K562 (cell line): ENCODE results near the gene TMEM217. TPM values are rescaled to one million over a fixed set of nuclear protein-coding genes. Genes with fewer than 3 reads are reported as not detected.

Source experiments
- ARID2 ChIP-seq: fragments of 450-650 bp; IDR thresholded peaks from 2 replicates; pipeline ENCODE4 v1.6.1; 2017; ENCODE audit warnings: antibody characterized with exemption, mild to moderate bottlenecking
- ETS1 ChIP-seq: conservative IDR thresholded peaks from 2 replicates; pipeline ENCODE4 v1.6.1; 2011; ENCODE audit warnings: low read depth, mild to moderate bottlenecking, low read length; ENCODE audit not compliant: control insufficient read depth
- EWSR1 ChIP-seq: fragments of 450-650 bp; IDR thresholded peaks from 2 replicates; pipeline ENCODE4 v1.6.1; 2018; ENCODE audit warnings: borderline replicate concordance, mild to moderate bottlenecking, low read depth, moderate library complexity; ENCODE audit not compliant: partially characterized antibody
- FOXA1 ChIP-seq: fragments of 450-650 bp; IDR thresholded peaks from 2 replicates; pipeline ENCODE4 v1.6.1; 2016; ENCODE audit warnings: mild to moderate bottlenecking, borderline replicate concordance
- KLF10 ChIP-seq: fragments of 250-450 bp; sonication (Bioruptor Pico); IDR thresholded peaks from 2 replicates; pipeline ENCODE4 v1.6.1; 2021; ENCODE audit warnings: matching md5 sums
- MCM7 ChIP-seq, 2 experiments: fragments of 450-650 bp; IDR thresholded peaks; 2 replicates each; pipeline ENCODE4 v1.6.1; 2016 to 2018
- MIER1 ChIP-seq: fragments of 450-650 bp; IDR thresholded peaks from 2 replicates; pipeline ENCODE4 v1.6.1; 2016; ENCODE audit warnings: antibody characterized with exemption, mild to moderate bottlenecking, low read depth
- NR1H2 ChIP-seq: sonication (generic); formaldehyde crosslinking; IDR thresholded peaks from 2 replicates; pipeline ENCODE4 v1.4.0; 2020; ENCODE audit warnings: mild to moderate bottlenecking, missing genetic modification reagents
- POLR2H ChIP-seq: IDR thresholded peaks from 2 replicates; pipeline ENCODE4 v1.6.1; 2016; ENCODE audit warnings: missing genetic modification characterization, low read depth, mild to moderate bottlenecking, control low read depth, missing compliant biosample characterization, moderate library complexity
- RBM15 ChIP-seq: fragments of 200-400 bp; formaldehyde crosslinking; IDR thresholded peaks from 2 replicates; pipeline ENCODE4 v1.6.1; 2018; ENCODE audit warnings: mild to moderate bottlenecking, low read length, moderate library complexity; ENCODE audit not compliant: insufficient read depth
- SMAD4 ChIP-seq: fragments of 250-450 bp; sonication (Bioruptor Pico); conservative IDR thresholded peaks from 2 replicates; pipeline ENCODE4 v1.8.0; 2021; ENCODE audit warnings: inconsistent platforms, mild to moderate bottlenecking, moderate library complexity
- ZNF23 ChIP-seq: fragments of 250-450 bp; sonication (Bioruptor Pico); IDR thresholded peaks from 2 replicates; pipeline ENCODE4 v1.4.0; 2020; ENCODE audit warnings: mild to moderate bottlenecking
- polyA plus RNA-seq, 8 experiments: library from polyadenylated mRNA; depleted of rRNA in 4 of 8; stranded (reverse) in 5 of 8; unstranded in 3 of 8; fragments of >200 nt; fragmentation: Nextera tagmentation in 2 of 8; fragmentation: Illumina TruSeq in 1 of 8; extraction: Ambion mirVana in 2 of 8; extraction: Trizol in 1 of 8; gene quantifications; 2 replicates each; pipeline versions ENCODE4 v1.2.1 to v1.2.3, GENCODE V29; 2011 to 2014; ENCODE audit warnings: inconsistent platforms in 1 of 8, missing spikeins in 1 of 8
- total RNA-seq, 7 experiments: library from RNA; depleted of rRNA in 6 of 7; stranded (reverse); fragments of >200 nt in 6 of 7; fragmentation: Illumina TruSeq in 2 of 7; extraction: Trizol in 2 of 7; gene quantifications; 2 replicates each; pipeline versions ENCODE4 v1.2.1 to v1.2.3, GENCODE V29; 2011 to 2021; ENCODE audit warnings: low replicate concordance in 1 of 7
- TF ChIP-seq, protein P1 (sequence below), 2 experiments: IDR thresholded peaks in 1 of 2; conservative IDR thresholded peaks in 1 of 2; 2 replicates each; pipeline ENCODE4 v1.6.1; 2016; ENCODE audit warnings: low read depth in 2 of 2, mild to moderate bottlenecking in 1 of 2, missing compliant biosample characterization in 1 of 2, missing genetic modification characterization in 1 of 2, moderate library complexity in 1 of 2
- TF ChIP-seq, protein P2 (sequence below): sonication (generic); formaldehyde crosslinking; IDR thresholded peaks from 2 replicates; pipeline ENCODE4 v1.8.0; 2022; ENCODE audit warnings: mild to moderate bottlenecking, missing genetic modification reagents

Gene TMEM217
- total and polyA plus RNA-seq, 9 of the 15 experiments (the other 6 are each of a cell fraction or from before 2014, with no cell fraction given), result 1.3 to 8.0 (median 1.9) TPM

DNA sequence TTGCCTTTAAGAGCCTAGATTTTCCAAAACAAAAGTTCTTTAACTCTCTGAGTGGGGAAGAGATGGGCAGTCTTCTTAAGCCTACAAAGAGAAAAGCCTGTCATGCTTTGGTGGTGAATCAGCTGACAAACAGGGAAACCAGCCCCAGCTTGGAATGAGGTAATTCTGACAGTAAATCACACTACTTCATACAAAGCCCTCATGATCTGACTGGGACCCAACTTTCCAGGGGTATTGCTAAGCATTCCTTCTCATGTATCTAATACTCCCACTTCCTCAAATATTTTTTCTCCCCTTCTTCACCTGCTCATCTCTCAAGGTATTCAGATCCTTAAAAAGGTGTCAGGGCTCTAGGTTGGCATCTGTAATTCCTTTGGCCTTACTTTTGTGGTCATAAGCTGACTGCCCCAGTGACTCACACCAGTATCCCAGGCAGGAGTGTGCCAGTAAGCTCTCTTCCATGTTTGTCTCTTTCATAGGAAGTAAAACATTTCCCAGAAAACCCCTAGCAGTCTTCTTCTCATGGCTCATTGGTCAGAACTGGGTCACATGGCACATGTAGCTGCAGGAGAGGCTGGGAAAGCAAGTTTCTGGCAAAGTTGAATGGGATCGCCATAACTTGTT is 15.4 kb downstream of the TMEM217 start (continued):
- TF ChIP-seq ETS1 (no peak), MIER1 (no peak), POLR2H (tag) (peak; percentile 20; the same call in 1 of the 2 replicates), KLF10 (no peak), RBM15 (no peak), EWSR1 (no peak), MCM7 (IDR thresholded peaks at IDR 0.05) (no peak), FOXA1 (no peak), NR1H2 (CRISPR knock-in tag) (no peak), ZNF23 (0 out of 2 replicates have a peak, but pooled peaks have one; percentile 48), SMAD4 (CRISPR knock-in tag) (no peak; the same call in none of the 2 replicates), ARID2 (no peak)
- TF ChIP-seq, protein P1, sequence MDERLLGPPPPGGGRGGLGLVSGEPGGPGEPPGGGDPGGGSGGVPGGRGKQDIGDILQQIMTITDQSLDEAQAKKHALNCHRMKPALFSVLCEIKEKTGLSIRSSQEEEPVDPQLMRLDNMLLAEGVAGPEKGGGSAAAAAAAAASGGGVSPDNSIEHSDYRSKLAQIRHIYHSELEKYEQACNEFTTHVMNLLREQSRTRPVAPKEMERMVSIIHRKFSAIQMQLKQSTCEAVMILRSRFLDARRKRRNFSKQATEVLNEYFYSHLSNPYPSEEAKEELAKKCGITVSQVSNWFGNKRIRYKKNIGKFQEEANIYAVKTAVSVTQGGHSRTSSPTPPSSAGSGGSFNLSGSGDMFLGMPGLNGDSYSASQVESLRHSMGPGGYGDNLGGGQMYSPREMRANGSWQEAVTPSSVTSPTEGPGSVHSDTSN (CRISPR knock-in tag; IDR thresholded peaks at IDR 0.05; ENCODE audit: low read depth), result no peak
- TF ChIP-seq, protein P1 (tag; conservative IDR thresholded peaks at IDR 0.05; ENCODE audit: low read depth), result peak; percentile 92
- TF ChIP-seq, protein P2, sequence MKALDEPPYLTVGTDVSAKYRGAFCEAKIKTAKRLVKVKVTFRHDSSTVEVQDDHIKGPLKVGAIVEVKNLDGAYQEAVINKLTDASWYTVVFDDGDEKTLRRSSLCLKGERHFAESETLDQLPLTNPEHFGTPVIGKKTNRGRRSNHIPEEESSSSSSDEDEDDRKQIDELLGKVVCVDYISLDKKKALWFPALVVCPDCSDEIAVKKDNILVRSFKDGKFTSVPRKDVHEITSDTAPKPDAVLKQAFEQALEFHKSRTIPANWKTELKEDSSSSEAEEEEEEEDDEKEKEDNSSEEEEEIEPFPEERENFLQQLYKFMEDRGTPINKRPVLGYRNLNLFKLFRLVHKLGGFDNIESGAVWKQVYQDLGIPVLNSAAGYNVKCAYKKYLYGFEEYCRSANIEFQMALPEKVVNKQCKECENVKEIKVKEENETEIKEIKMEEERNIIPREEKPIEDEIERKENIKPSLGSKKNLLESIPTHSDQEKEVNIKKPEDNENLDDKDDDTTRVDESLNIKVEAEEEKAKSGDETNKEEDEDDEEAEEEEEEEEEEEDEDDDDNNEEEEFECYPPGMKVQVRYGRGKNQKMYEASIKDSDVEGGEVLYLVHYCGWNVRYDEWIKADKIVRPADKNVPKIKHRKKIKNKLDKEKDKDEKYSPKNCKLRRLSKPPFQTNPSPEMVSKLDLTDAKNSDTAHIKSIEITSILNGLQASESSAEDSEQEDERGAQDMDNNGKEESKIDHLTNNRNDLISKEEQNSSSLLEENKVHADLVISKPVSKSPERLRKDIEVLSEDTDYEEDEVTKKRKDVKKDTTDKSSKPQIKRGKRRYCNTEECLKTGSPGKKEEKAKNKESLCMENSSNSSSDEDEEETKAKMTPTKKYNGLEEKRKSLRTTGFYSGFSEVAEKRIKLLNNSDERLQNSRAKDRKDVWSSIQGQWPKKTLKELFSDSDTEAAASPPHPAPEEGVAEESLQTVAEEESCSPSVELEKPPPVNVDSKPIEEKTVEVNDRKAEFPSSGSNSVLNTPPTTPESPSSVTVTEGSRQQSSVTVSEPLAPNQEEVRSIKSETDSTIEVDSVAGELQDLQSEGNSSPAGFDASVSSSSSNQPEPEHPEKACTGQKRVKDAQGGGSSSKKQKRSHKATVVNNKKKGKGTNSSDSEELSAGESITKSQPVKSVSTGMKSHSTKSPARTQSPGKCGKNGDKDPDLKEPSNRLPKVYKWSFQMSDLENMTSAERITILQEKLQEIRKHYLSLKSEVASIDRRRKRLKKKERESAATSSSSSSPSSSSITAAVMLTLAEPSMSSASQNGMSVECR, result no peak
